Loucy (cell line): ENCODE results near the gene PTPRT.

Experiments used
- CTCF ChIP-seq: fragments of 200-600 bp; sonication (generic); conservative IDR thresholded peaks from 2 replicates; pipeline ENCODE4 v1.5.1; 2014; ENCODE audit warnings: mild to moderate bottlenecking, antibody characterized with exemption, low read length
- EZH2phosphoT487 ChIP-seq: fragments of 200-600 bp; IDR thresholded peaks from 2 replicates; pipeline ENCODE4 v1.6.1; 2018; ENCODE audit warnings: antibody characterized with exemption, mild to moderate bottlenecking, moderate library complexity, borderline replicate concordance

GRCh38 chr20:42996141-42996540 is 193.6 kb downstream of the PTPRT start:
- TF ChIP-seq CTCF (no peak), EZH2phosphoT487 (no peak)
